ENCODE results near the gene CES5A. TPM values are rescaled to one million over a fixed set of nuclear protein-coding genes. Genes with fewer than 3 reads are reported as not detected.
"Not testable (repeated sequence)": the region's sequence is repeated elsewhere in the genome, so short reads cannot be mapped to it uniquely, and the experiment has no call there.

The CES5A gene
- total RNA-seq, 1 experiment from 2014 or later: not detected

DNA sequence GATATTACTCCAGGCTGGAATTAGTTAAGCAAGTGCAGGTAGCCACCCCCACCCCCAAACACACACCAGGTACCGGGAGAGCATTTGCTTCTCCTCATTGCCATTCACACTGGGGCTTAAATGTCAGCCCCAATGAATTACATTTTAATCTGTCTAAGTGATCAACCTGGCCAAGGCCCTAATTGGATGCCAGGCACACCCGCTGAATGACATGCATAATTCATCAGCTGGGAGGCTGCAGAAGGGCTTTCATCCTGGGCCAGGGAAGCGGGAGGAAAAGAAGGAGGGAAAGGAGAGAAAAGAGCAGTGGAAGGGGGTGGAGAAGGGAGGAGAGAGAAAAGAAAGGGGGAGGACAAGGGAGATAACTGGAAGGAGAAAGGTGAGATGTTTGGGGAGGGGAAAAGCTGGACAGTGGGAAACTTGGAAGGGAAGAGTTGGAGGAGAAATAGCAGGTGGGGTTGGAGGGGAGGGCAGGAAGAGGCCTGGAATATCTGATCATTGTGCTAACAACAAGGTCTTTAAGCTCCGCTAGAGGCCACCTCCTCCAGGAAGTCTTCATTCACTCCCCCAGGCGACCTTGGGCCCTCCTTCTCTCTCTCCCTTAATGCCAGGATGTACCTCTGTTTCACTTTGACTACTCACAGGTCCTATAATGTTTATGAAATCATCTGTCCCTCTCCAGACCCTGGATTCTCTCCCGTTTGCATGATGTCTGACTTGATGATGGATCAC is 40.1 kb upstream of the CES5A start:
- DNase-seq (ENCODE audit: unreplicated experiment): no peak
- intact Hi-C loops (cut with micrococcal nuclease): no loop called here
- POLR2A ChIA-PET: no interaction called here
- BruUV-seq (replicated peaks): no TSS peak
- Mint-ChIP-seq H3K9me3 (ENCODE audit: unreplicated experiment) (peaks cover 6% of the 10 kb centered on the region), H3K4me1 (ENCODE audit: insufficient read depth, unreplicated experiment) (no peaks in the 10 kb centered on the region), H3K27ac (ENCODE audit: low read depth, unreplicated experiment) (no peak overlapping the region), H3K4me3 (ENCODE audit: unreplicated experiment) (no peak overlapping the region), H3K27me3 (ENCODE audit: insufficient read depth, unreplicated experiment) (peaks cover 29% of the 10 kb centered on the region), H3K36me3 (ENCODE audit: insufficient read depth, unreplicated experiment) (no peaks in the 10 kb centered on the region)
- TF ChIP-seq, protein P1, sequence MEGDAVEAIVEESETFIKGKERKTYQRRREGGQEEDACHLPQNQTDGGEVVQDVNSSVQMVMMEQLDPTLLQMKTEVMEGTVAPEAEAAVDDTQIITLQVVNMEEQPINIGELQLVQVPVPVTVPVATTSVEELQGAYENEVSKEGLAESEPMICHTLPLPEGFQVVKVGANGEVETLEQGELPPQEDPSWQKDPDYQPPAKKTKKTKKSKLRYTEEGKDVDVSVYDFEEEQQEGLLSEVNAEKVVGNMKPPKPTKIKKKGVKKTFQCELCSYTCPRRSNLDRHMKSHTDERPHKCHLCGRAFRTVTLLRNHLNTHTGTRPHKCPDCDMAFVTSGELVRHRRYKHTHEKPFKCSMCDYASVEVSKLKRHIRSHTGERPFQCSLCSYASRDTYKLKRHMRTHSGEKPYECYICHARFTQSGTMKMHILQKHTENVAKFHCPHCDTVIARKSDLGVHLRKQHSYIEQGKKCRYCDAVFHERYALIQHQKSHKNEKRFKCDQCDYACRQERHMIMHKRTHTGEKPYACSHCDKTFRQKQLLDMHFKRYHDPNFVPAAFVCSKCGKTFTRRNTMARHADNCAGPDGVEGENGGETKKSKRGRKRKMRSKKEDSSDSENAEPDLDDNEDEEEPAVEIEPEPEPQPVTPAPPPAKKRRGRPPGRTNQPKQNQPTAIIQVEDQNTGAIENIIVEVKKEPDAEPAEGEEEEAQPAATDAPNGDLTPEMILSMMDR (IDR thresholded peaks at IDR 0.05; ENCODE audit: unreplicated experiment): no peak
- CTCF ChIA-PET: no interaction called here

DNA sequence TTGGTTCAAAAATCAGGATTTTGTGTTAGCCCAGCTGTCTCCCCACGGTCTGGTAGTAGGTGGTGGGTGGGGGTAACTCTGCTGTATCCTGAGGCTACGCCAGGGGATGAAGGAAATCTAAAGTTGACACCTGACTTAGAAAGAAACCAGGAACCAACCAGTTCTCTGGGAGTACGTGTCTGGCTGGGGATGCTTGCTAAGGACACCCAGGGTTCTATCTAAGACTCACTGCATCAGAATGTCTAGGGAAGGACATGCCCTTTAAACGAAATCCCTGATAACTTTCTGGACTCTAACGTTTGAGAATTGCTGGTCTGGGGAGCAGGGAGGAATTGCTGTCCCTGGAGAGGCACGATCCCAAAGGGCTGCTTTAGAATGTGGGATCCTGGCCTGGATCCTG is 39.2 kb upstream of the CES5A start:
- TF ChIP-seq, protein P1 (IDR thresholded peaks at IDR 0.05; ENCODE audit: unreplicated experiment): no peak
- intact Hi-C loops (cut with micrococcal nuclease): no loop called here
- Mint-ChIP-seq H3K4me1 (ENCODE audit: insufficient read depth, unreplicated experiment) (no peaks in the 10 kb centered on the region), H3K4me3 (ENCODE audit: unreplicated experiment) (no peak overlapping the region), H3K36me3 (ENCODE audit: insufficient read depth, unreplicated experiment) (no peaks in the 10 kb centered on the region), H3K27me3 (ENCODE audit: insufficient read depth, unreplicated experiment) (peaks cover 27% of the 10 kb centered on the region), H3K9me3 (ENCODE audit: unreplicated experiment) (peaks cover 6% of the 10 kb centered on the region), H3K27ac (ENCODE audit: low read depth, unreplicated experiment) (no peak overlapping the region)
- no peak for DNase-seq (ENCODE audit: unreplicated experiment)
- POLR2A ChIA-PET: no interaction called here
- CTCF ChIA-PET: no interaction called here
- BruUV-seq (replicated peaks): no TSS peak

DNA sequence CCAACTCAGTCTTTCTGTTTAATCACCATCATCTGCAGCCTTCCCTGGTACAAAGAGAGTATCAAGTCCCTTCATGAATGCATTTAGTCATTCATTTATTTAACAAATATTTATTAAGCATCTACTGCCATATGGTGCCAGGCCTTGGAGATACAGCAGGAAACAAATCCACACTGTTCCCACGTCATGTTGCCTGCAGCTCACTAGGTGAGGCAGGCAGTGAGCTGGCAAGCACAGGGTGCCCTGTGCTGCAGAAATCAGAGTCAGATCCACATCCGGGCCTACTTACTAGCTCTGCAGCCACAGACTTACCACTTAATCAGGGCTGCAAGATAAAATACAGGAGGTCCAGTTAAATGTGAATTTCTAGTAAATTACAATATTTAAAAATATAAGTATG is 38.5 kb upstream of the CES5A start:
- no peak for DNase-seq (ENCODE audit: unreplicated experiment)

DNA sequence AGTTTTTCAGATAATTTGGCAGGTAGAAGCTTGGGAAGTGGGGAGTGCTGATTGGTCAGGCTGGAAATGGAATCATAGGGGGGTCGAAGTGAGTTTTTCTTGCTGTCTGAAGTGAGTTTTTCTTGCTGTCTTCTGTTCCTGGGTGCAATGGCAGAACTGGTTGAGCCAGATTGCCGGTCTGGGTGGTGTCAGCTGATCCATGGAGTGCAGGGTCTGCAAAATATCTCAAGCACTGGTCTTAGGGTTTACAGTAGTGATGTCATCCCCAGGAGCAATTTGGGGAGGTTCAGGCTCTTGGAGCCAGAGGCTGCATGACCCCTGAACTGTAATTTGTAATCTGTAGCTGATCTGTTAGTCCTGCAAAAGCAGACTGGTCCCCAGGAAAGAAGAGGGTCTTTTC is 37.9 kb upstream of the CES5A start:
- H3K4me1 Mint-ChIP-seq (ENCODE audit: insufficient read depth, unreplicated experiment); H3K4me3 Mint-ChIP-seq (ENCODE audit: unreplicated experiment); DNase-seq (ENCODE audit: unreplicated experiment); H3K36me3 Mint-ChIP-seq (ENCODE audit: insufficient read depth, unreplicated experiment); H3K27ac Mint-ChIP-seq (ENCODE audit: low read depth, unreplicated experiment); BruUV-seq (replicated peaks); POLR2A ChIA-PET; H3K9me3 Mint-ChIP-seq (ENCODE audit: unreplicated experiment); intact Hi-C loops (cut with micrococcal nuclease): not testable (repeated sequence)
- H3K27me3 Mint-ChIP-seq (ENCODE audit: insufficient read depth, unreplicated experiment): peaks cover 37% of the 10 kb centered on the region
- CTCF ChIA-PET: interaction anchor here (0.8 kb wide), 1 partner anchor 33 kb away, joined by 3 read pairs; no protein-coding TSS in a partner anchor

More for the DNA sequence above, 38.5 kb upstream of the CES5A start:
- CTCF ChIA-PET: interaction anchor here (0.8 kb wide), 1 partner anchor 32 kb away, joined by 3 read pairs; no protein-coding TSS in a partner anchor
- TF ChIP-seq, protein P1 (IDR thresholded peaks at IDR 0.05; ENCODE audit: unreplicated experiment): no peak
- Mint-ChIP-seq H3K9me3 (ENCODE audit: unreplicated experiment) (peaks cover 6% of the 10 kb centered on the region), H3K4me3 (ENCODE audit: unreplicated experiment) (no peak overlapping the region), H3K36me3 (ENCODE audit: insufficient read depth, unreplicated experiment) (no peaks in the 10 kb centered on the region), H3K4me1 (ENCODE audit: insufficient read depth, unreplicated experiment) (no peaks in the 10 kb centered on the region), H3K27me3 (ENCODE audit: insufficient read depth, unreplicated experiment) (peaks cover 31% of the 10 kb centered on the region), H3K27ac (ENCODE audit: low read depth, unreplicated experiment) (no peak overlapping the region)
- POLR2A ChIA-PET: no interaction called here
- no TSS peak for BruUV-seq (replicated peaks)
- intact Hi-C loops (cut with micrococcal nuclease): no loop called here

All from MCF 10A (cell line).